GM19455 (cell line): ENCODE measurements around the gene GALNTL6.
"Not testable (repeated sequence)": the region's sequence is repeated elsewhere in the genome, so short reads cannot be mapped to it uniquely, and the experiment has no call there.

ENCODE experiments used
- ATAC-seq: cut with Tn5 transposase; IDR thresholded peaks from one replicate; pipeline ENCODE4 v1.9.1; 2021; ENCODE audit not compliant: unreplicated experiment

Gene GALNTL6

GRCh38 chr4:172842779-172843178, 1029.6 kb downstream of the GALNTL6 start:
- ATAC-seq, result no peak

- ATAC-seq, result no peak
These were observed 1030.0 kb downstream of the GALNTL6 start for GRCh38 chr4:172843192-172843591.

GRCh38 chr4:172844556-172844955, 1031.4 kb downstream of the GALNTL6 start:
- ATAC-seq, result no peak

GRCh38 chr4:172845281-172845680, 1032.1 kb downstream of the GALNTL6 start:
- no peak for ATAC-seq

GRCh38 chr4:172850838-172851237, 1037.6 kb downstream of the GALNTL6 start:
- no peak for ATAC-seq

GRCh38 chr4:172851534-172851933, 1038.3 kb downstream of the GALNTL6 start:
- ATAC-seq, result no peak

- no peak for ATAC-seq
These were observed 1043.8 kb downstream of the GALNTL6 start for GRCh38 chr4:172857026-172857425.

- ATAC-seq, result no peak
These were observed 1045.6 kb downstream of the GALNTL6 start for GRCh38 chr4:172858731-172859230.

GRCh38 chr4:172865103-172865502, 1051.9 kb downstream of the GALNTL6 start:
- ATAC-seq, result no peak

- ATAC-seq, result no peak
These were observed 1052.4 kb downstream of the GALNTL6 start for GRCh38 chr4:172865531-172866127.

- ATAC-seq, result no peak
These were observed 1053.2 kb downstream of the GALNTL6 start for GRCh38 chr4:172866421-172866820.

- ATAC-seq, result no peak
These were observed 1054.6 kb downstream of the GALNTL6 start for GRCh38 chr4:172867835-172868234.

GRCh38 chr4:172868271-172868670, 1055.1 kb downstream of the GALNTL6 start:
- ATAC-seq, result no peak

- no peak for ATAC-seq
These were observed 1056.5 kb downstream of the GALNTL6 start for GRCh38 chr4:172869621-172870268.

- no peak for ATAC-seq
These were observed 1058.2 kb downstream of the GALNTL6 start for GRCh38 chr4:172871381-172871780.

- no peak for ATAC-seq
These were observed 1061.7 kb downstream of the GALNTL6 start for GRCh38 chr4:172874944-172875343.

- no peak for ATAC-seq
These were observed 1063.2 kb downstream of the GALNTL6 start for GRCh38 chr4:172876394-172876793.

- ATAC-seq, result no peak
These were observed 1068.4 kb downstream of the GALNTL6 start for GRCh38 chr4:172881645-172882044.

GRCh38 chr4:172887358-172887757, 1074.2 kb downstream of the GALNTL6 start:
- ATAC-seq, result not testable (repeated sequence)

GRCh38 chr4:172887959-172888358, 1074.8 kb downstream of the GALNTL6 start:
- ATAC-seq, result no peak

GRCh38 chr4:172892300-172892699, 1079.1 kb downstream of the GALNTL6 start:
- no peak for ATAC-seq

- ATAC-seq, result no peak
These were observed 1082.5 kb downstream of the GALNTL6 start for GRCh38 chr4:172895699-172896098.

- no peak for ATAC-seq
These were observed 1083.8 kb downstream of the GALNTL6 start for GRCh38 chr4:172897046-172897445.
